RWPE1 (cell line): ENCODE results near the gene RPRD1A.
"Not testable (repeated sequence)": the region's sequence is repeated elsewhere in the genome, so short reads cannot be mapped to it uniquely, and the experiment has no call there.

Experiments
- CTCF ChIA-PET: fragments of 350-600 bp; sonication (Branson Sonifier 250); formaldehyde crosslinking; extraction: SDS; loops from one replicate; lab custom pipeline; 2021; lab: Yijun Ruan, JAX
- POLR2A ChIA-PET: fragments of 400-600 bp; formaldehyde crosslinking; extraction: SDS; loops from one replicate; lab custom pipeline; 2020; ENCODE audit warnings: antibody characterized with exemption; ENCODE audit not compliant: low non-redundant PET; lab: Yijun Ruan, JAX
- DNase-seq: peaks from one replicate; pipeline ENCODE4 v3.0.0; 2012; ENCODE audit warnings: low spot score
- H3K27ac ChIP-seq: fragments of 450-650 bp; 2 replicates; pipeline ENCODE4 v1.5.1; 2017
- CTCF ChIP-seq: fragments of 450-650 bp; conservative IDR thresholded peaks from 2 replicates; pipeline ENCODE4 v1.5.1; 2017; ENCODE audit warnings: low read depth, mild to moderate bottlenecking

Gene RPRD1A

GRCh38 chr18:36074435-36074834, 7.1 kb upstream of the RPRD1A start:
- DNase-seq = no peak
- H3K27ac ChIP-seq = no peak overlapping the region
- no peak for TF ChIP-seq CTCF
- CTCF ChIA-PET = no interaction called here
- POLR2A ChIA-PET = no interaction called here

GRCh38 chr18:36073676-36074075, 6.3 kb upstream of the RPRD1A start:
- POLR2A ChIA-PET = no interaction called here
- TF ChIP-seq CTCF = no peak
- CTCF ChIA-PET = no interaction called here
- no peak overlapping the region for H3K27ac ChIP-seq
- DNase-seq = no peak

DNA sequence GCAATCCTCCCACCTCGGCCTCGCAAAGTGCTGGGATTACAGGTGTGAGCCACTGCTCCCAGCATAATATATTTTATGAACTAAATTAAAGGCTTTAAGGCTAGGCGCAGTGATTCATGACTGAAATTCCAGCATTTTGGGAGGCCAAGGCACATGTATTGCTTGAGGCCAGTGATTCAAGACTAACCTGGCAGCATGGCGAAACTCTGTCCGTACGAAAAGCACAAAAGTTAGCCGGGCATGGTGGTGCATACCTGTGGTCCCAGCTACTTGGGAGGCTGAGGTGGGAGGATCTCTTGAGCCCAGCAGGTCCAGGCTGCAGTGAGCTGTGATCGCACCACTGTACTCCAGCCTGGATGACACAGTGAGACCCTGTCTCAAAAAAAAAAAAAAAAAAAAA, 5.0 kb upstream of the RPRD1A start:
- DNase-seq, POLR2A ChIA-PET, H3K27ac ChIP-seq: not testable (repeated sequence)
- CTCF ChIA-PET = interaction anchor here (0.6 kb wide), 1 partner anchor 9 kb away, joined by 3 read pairs; no protein-coding TSS in a partner anchor

GRCh38 chr18:36066686-36067054, 689 bp downstream of the RPRD1A start:
- ChIA-PET CTCF (no interaction called here), POLR2A (no interaction called here)
- no peak for DNase-seq
- peak overlapping the region; percentile 85 for H3K27ac ChIP-seq
- TF ChIP-seq CTCF = no peak

DNA sequence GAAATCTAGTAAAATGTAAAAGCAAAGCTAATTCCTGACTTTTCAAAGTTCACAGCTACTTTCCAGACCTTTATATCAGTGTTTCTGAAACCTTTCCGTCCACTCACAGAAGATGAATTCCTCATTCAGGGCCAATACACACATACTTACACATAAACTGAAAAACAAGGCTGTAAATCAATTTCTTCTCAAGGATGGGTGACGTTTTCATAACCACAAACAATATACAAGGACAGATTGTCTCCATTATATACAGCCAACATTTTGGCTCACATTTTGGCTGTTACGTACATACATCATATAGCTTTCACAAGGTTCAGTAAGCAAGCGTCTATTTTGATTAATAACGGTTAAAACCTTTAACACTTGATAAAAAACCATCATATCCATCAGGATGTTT, 1.4 kb downstream of the RPRD1A start:
- ChIA-PET CTCF (interaction anchor here (0.6 kb wide), 1 partner anchor 198 kb away, joined by 6 read pairs; no protein-coding TSS in a partner anchor), POLR2A (no interaction called here)
- no peak for TF ChIP-seq CTCF
- no peak for DNase-seq
- no peak overlapping the region for H3K27ac ChIP-seq

DNA sequence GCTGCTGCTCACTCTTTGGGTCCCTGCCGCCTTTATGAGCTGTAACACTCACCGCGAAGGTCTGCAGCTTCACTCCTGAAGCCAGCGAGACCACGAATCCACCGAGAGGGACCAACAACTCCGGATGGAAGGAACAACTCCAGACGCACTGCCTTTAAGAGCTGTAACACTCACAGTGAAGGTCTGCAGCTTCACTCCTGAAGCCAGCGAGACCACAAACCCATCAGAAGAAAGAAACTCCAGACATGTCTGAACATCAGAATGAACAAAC, 2.6 kb downstream of the RPRD1A start:
- H3K27ac ChIP-seq, CTCF ChIA-PET, DNase-seq, POLR2A ChIA-PET: not testable (repeated sequence)

DNA sequence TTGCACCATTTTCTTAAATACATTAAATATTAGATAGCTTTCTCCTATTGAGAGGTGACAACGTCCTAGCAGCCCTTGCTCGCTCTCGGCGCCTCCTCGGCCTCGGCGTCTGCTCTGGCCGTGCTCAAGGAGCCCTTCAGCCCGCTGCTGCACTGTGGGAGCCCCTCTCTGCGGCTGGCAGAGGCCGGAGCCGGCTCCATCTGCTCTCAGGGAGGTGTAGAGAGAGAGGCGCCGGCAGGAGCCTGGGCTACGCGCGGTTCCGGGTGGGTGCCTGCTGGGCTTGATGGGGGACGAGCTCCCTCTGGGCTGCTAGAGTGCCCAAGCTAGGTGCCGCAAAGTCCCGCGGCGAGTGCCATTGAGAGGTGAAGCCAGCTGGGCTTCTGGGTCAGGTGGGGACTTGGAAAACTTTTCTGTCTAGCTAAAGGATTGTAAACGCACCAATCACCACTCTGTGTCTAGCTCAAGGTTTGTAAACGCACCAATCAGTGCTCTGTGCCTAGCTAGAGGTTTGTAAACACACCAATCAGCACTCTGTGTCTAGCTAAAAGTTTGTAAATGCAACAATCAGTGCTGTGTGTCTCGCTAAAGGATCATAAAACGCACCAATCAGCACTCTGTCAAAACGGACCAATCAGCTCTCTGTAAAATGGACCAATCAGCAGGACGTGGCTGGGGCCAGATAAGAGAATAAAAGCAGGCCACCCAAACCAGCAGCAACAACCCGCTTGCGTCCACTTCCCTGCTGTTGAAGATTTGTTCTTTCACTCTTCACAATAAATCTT, 3.1 kb downstream of the RPRD1A start:
- H3K27ac ChIP-seq = no peak overlapping the region
- DNase-seq = no peak
- CTCF ChIA-PET = interaction anchor here (0.5 kb wide), 1 partner anchor 10 kb away, joined by 3 read pairs; no protein-coding TSS in a partner anchor
- TF ChIP-seq CTCF = no peak
- POLR2A ChIA-PET = no interaction called here

DNA sequence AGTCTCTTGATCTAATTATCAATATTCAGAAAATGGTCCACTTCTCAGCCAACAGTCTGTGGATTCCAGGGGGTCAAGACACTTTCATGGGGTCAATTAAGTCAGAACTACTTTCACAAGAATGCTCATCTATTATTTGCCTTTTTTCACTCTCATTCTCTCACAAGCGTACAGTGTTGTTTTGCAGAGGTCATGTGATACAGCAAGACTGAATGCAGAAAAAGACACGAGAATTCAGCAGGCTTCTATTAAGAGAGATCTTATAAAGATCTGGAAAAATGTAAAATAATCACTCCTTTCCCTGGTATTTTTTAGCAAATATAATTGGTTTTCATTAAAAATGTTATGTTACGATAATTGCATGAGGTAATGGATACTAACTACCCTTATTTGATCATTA, 8.7 kb downstream of the RPRD1A start:
- ChIA-PET POLR2A (no interaction called here), CTCF (no interaction called here)
- no peak for TF ChIP-seq CTCF
- no peak for DNase-seq
- H3K27ac ChIP-seq = no peak overlapping the region
